PC-9 (cell line): Measurements from ENCODE around the gene PAFAH2. TPM values are rescaled to one million over a fixed set of nuclear protein-coding genes. Genes with fewer than 3 reads are reported as not detected.

ENCODE experiments used
- Bru-seq: library from RNA; stranded (reverse); fragments of 400-500 nt; gene quantifications from one replicate; lab custom pipeline; 2021; lab: Mats Ljungman, UMichigan
- BruChase-seq, 2 experiments: library from RNA; stranded (reverse); fragments of 400-500 nt; gene quantifications; one replicate each; lab custom pipeline; 2021; lab: Mats Ljungman, UMichigan
- BruUV-seq: library from RNA; stranded (reverse); fragments of 400-500 nt; replicated peaks from 2 replicates; lab custom pipeline; 2021; lab: Mats Ljungman, UMichigan
- CTCF ChIA-PET: fragments of 300-600 bp; sonication (Branson Sonifier 250); formaldehyde crosslinking; loops from one replicate; lab custom pipeline; 2022; ENCODE audit warnings: antibody characterized with exemption; lab: Charles Lee
- POLR2A ChIA-PET: fragments of 300-600 bp; sonication (Branson Sonifier 250); formaldehyde crosslinking; loops from one replicate; lab custom pipeline; 2022; ENCODE audit warnings: antibody characterized with exemption; ENCODE audit not compliant: unreplicated experiment; lab: Charles Lee
- DNase-seq, 2 experiments: peaks; one replicate each; pipeline versions ENCODE4 v3.0.0 to v3.0.0-alpha.2; 2015 to 2022; ENCODE audit warnings: mixed read lengths in 1 of 2
- H2AFZ ChIP-seq: fragments of 200-600 bp; sonication (generic); 2 replicates; pipeline ENCODE4 v1.8.1; 2017; ENCODE audit warnings: antibody characterized with exemption
- H3F3A ChIP-seq: fragments of 200-600 bp; sonication (generic); 2 replicates; pipeline ENCODE4 v1.8.1; 2017; ENCODE audit warnings: antibody characterized with exemption, mild to moderate bottlenecking, low read depth; ENCODE audit not compliant: insufficient read depth
- H3K27ac ChIP-seq: fragments of 200-600 bp; sonication (generic); 2 replicates; pipeline ENCODE4 v1.6.1; 2016; ENCODE audit warnings: mixed run types
- H3K27me3 ChIP-seq: fragments of 200-600 bp; sonication (generic); 2 replicates; pipeline ENCODE4 v1.6.1; 2016; ENCODE audit warnings: low read depth, mixed run types; ENCODE audit not compliant: insufficient read depth
- H3K36me3 ChIP-seq: fragments of 200-600 bp; sonication (generic); 2 replicates; pipeline ENCODE4 v1.6.1; 2016; ENCODE audit warnings: low read depth, mixed run types
- H3K4me1 ChIP-seq: fragments of 200-600 bp; sonication (generic); replicated peaks from 2 replicates; pipeline ENCODE4 v1.6.1; 2016; ENCODE audit warnings: mixed run types; ENCODE audit not compliant: insufficient read depth
- H3K4me2 ChIP-seq: fragments of 200-600 bp; sonication (generic); 2 replicates; pipeline ENCODE4 v1.6.1; 2017; ENCODE audit warnings: mixed run types
- H3K4me3 ChIP-seq: fragments of 200-600 bp; sonication (generic); 2 replicates; pipeline ENCODE4 v1.6.1; 2016; ENCODE audit warnings: mixed run types
- H3K79me2 ChIP-seq: fragments of 200-600 bp; sonication (generic); 2 replicates; pipeline ENCODE4 v1.6.1; 2017; ENCODE audit warnings: low read depth, mixed run types
- H3K9me2 ChIP-seq: fragments of 200-600 bp; sonication (generic); 2 replicates; pipeline ENCODE4 v1.8.1; 2017; ENCODE audit warnings: mild to moderate bottlenecking; ENCODE audit not compliant: insufficient read depth
- H3K9me3 ChIP-seq: fragments of 200-600 bp; sonication (generic); 2 replicates; pipeline ENCODE4 v1.8.1; 2016; ENCODE audit warnings: low read depth; ENCODE audit not compliant: insufficient read depth
- H4K20me1 ChIP-seq: fragments of 200-600 bp; sonication (generic); 2 replicates; pipeline ENCODE4 v1.8.1; 2017; ENCODE audit not compliant: insufficient read depth
- EZH2 ChIP-seq: fragments of 200-600 bp; sonication (generic); IDR thresholded peaks from 2 replicates; pipeline ENCODE4 v1.8.0; 2017; ENCODE audit warnings: antibody characterized with exemption, low read depth
- intact Hi-C: fragments of 100-400 bp; cut with micrococcal nuclease; formaldehyde crosslinking; loops from one replicate; pipeline ENCODE4 v1.10.0; 2022; ENCODE audit not compliant: unreplicated experiment
- long read RNA-seq: library from polyadenylated mRNA; stranded (forward); transcript quantifications from one replicate; pipeline ENCODE4 v2.0.0, GENCODE V29; 2022
- total RNA-seq: library from RNA; stranded (reverse); gene quantifications from 2 replicates; pipeline ENCODE4 v1.2.3, GENCODE V29; 2021
- TF ChIP-seq, protein P1 (sequence below): fragments of 200-600 bp; sonication (generic); conservative IDR thresholded peaks from 2 replicates; pipeline ENCODE4 v1.6.1; 2017; ENCODE audit warnings: mixed run types, antibody characterized with exemption, mild to moderate bottlenecking, moderate library complexity

The PAFAH2 gene
- total RNA-seq (13.0 and 13.9 TPM in 2 replicates), Bru-seq, nascent RNA (percentile 54 among the genes with signal in this experiment), BruChase-seq, experiment 1, labeled RNA remaining after a 2-hour chase (percentile 52 among the genes with signal in this experiment), BruChase-seq, experiment 2, labeled RNA remaining after a 6-hour chase (percentile 54 among the genes with signal in this experiment)
- long read RNA-seq, transcript PAFAH2-201 (11 exons, 3,581 nt), result major isoform, 27 of 41 reads
- long read RNA-seq, partial matches to known transcripts, result 10 of 41 reads
- long read RNA-seq, other reads (novel, unspliced or antisense), result 3 of 41 reads

DNA sequence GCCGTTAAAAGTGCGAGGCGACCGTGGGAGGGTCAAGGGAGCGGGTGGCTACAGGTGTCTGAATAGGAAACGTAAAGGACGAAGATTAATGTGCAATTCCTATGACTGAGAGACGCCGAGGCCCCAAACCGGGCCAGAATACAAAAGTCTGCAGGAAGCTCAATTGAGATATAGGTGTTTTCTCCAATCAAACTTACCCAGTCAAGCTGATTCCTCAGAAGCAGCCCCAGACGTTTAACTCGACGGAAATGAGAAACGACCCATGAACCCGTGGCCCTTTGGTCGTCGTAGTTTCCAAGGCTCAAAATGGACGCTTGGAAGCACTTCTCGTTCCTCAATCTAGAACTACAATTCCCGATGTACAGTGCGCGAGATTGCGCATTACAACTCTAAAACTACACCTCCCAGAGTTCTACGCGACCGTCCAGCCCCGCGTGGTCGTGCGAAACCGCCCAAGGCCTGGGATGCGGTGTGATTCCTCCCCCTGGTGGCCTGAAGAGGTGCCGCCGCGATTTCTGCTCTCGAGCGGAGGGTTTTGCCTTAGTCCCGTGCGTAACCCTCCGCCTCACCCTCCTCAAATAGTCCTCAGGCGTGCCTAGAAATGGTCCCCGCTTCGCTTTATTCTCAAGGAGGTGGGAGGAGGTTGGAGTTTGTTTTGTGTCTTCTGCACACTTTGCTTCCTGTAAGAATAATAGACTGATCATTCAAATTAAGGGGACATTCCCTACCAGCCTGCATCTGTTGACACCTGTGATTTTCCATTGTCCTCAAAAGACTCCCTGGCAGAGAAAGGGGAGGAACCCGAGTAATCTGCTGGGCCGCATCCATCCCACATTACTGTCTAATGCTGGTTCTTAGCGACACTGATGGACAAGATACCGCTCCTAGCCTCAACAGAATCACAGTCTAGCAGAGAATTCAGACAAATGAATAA, at the start of gene PAFAH2:
Gene PAFAH2, minus strand, starts transcription at position 236 of the 934 bp plus-strand sequence. CDS start 7,247 bp downstream, outside the sequence.
- H3K4me2 ChIP-seq, result peak within 1 kb of the TSS; percentile 95
- no peaks in the 10 kb centered on the region for H3K9me2 ChIP-seq
- no peaks in the 10 kb centered on the region for H3K27me3 ChIP-seq
- DNase-seq, result peak; percentile 91
- peak within 1 kb of the TSS; percentile 84 for H2AFZ ChIP-seq
- no peak for TF ChIP-seq EZH2
- TF ChIP-seq, protein P1, sequence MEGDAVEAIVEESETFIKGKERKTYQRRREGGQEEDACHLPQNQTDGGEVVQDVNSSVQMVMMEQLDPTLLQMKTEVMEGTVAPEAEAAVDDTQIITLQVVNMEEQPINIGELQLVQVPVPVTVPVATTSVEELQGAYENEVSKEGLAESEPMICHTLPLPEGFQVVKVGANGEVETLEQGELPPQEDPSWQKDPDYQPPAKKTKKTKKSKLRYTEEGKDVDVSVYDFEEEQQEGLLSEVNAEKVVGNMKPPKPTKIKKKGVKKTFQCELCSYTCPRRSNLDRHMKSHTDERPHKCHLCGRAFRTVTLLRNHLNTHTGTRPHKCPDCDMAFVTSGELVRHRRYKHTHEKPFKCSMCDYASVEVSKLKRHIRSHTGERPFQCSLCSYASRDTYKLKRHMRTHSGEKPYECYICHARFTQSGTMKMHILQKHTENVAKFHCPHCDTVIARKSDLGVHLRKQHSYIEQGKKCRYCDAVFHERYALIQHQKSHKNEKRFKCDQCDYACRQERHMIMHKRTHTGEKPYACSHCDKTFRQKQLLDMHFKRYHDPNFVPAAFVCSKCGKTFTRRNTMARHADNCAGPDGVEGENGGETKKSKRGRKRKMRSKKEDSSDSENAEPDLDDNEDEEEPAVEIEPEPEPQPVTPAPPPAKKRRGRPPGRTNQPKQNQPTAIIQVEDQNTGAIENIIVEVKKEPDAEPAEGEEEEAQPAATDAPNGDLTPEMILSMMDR, result peak; percentile 85
- peak within 1 kb of the TSS; percentile 69 for H3K4me3 ChIP-seq
- intact Hi-C loops, result loop anchor here (1.0 to 5.0 kb wide), 5 partner anchors 93 to 386 kb away; no protein-coding TSS in a partner anchor
- H3K27ac ChIP-seq, result 0 out of 2 replicates have a peak within 1 kb of the TSS, but pooled peaks have one; percentile 1
- no peaks in the 10 kb centered on the region for H4K20me1 ChIP-seq
- H3F3A ChIP-seq, result peaks cover 7% of the 10 kb centered on the region; the same call in 1 of the 2 replicates
- no peaks in the 10 kb centered on the region for H3K79me2 ChIP-seq
- no peaks in the 10 kb centered on the region for H3K36me3 ChIP-seq
- ChIA-PET CTCF (interaction anchor here (0.6 to 2.3 kb wide), 21 partner anchors 19 to 1337 kb away, joined by 3 to 25 read pairs (median 3); no protein-coding TSS in a partner anchor), POLR2A (interaction anchor here (0.6 to 1.1 kb wide), 9 partner anchors 108 to 802 kb away, joined by 3 to 19 read pairs (median 5); partner anchors contain the start of gene MTFR1L)
- H3K9me3 ChIP-seq, result no peaks in the 10 kb centered on the region
- peaks cover 12% of the 10 kb centered on the region for H3K4me1 ChIP-seq
- no TSS peak for BruUV-seq

DNA sequence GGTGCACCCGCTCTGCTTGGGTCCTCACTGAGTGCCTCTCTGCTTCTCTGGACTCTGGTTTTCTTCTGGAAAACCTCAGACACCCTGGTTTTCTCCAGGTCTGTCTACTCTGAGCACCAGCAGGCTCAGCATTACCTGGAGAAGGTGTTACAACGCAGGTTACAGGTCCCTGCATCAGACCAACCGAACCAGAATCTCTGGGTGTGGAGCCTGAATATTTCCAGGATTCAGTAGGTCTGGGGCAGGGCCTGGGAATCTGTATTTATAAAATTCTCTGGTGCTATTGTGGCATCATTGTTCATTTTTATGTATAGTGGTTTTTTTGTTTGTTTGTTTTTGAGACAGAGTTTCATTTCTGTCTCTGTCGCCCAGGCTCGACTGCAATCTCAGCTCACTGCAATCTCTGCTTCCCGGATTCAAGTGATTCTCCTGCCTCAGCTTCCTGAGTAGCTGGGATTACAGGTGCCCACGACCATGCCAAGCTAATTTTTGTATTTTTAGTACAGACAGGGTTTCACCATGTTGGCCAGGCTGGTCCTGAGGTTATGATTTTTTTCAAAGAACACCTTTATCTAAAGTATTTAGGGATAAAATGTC, 49.5 kb upstream of the PAFAH2 start:
- no peak overlapping the region for H3K4me3 ChIP-seq
- TF ChIP-seq, protein P1, result no peak
- TF ChIP-seq EZH2, result no peak
- intact Hi-C loops, result loop anchor here (5.0 kb wide), 1 partner anchor 405 kb away; no protein-coding TSS in a partner anchor
- H3K36me3 ChIP-seq, result no peaks in the 10 kb centered on the region
- peaks cover 10% of the 10 kb centered on the region; the same call in 1 of the 2 replicates for H3K4me1 ChIP-seq
- DNase-seq, result no peak
- no peak overlapping the region for H3K27ac ChIP-seq
- H3K9me3 ChIP-seq, result no peaks in the 10 kb centered on the region
- no peak overlapping the region for H3K4me2 ChIP-seq
- no peak overlapping the region for H2AFZ ChIP-seq
- no peaks in the 10 kb centered on the region for H3K9me2 ChIP-seq
- ChIA-PET POLR2A (interaction anchor here (0.6 kb wide), 1 partner anchor 364 kb away, joined by 5 read pairs; no protein-coding TSS in a partner anchor), CTCF (no interaction called here)
- no peaks in the 10 kb centered on the region for H3K79me2 ChIP-seq
- peaks cover 8% of the 10 kb centered on the region; the same call in 1 of the 2 replicates for H3K27me3 ChIP-seq
- H4K20me1 ChIP-seq, result no peaks in the 10 kb centered on the region
- H3F3A ChIP-seq, result no peaks in the 10 kb centered on the region
- BruUV-seq, result no TSS peak
